WTC11 (cell line): ENCODE data around the gene BNC2.

Source experiments
- CTCF ChIP-seq: fragments of 200-600 bp; IDR thresholded peaks from 2 replicates; pipeline ENCODE4 v1.8.0; 2022; ENCODE audit warnings: antibody characterized with exemption
- ELF4 ChIP-seq: sonication (generic); formaldehyde crosslinking; IDR thresholded peaks from 2 replicates; pipeline ENCODE4 v1.8.1; 2022; ENCODE audit warnings: low read depth, mild to moderate bottlenecking, moderate library complexity, missing genetic modification reagents
- PRRX2 ChIP-seq: fragments of 250-450 bp; sonication (Bioruptor Pico); IDR thresholded peaks from 2 replicates; pipeline ENCODE4 v1.8.0; 2021; ENCODE audit warnings: mild to moderate bottlenecking
- TF ChIP-seq, protein P1 (sequence below): fragments of 250-450 bp; sonication (Bioruptor Pico); IDR thresholded peaks from 2 replicates; pipeline ENCODE4 v1.9.0; 2021; ENCODE audit warnings: mild to moderate bottlenecking

- TF ChIP-seq PRRX2 (CRISPR knock-in tag) (no peak), ELF4 (CRISPR knock-in tag) (no peak), CTCF (no peak)
- TF ChIP-seq, protein P1, sequence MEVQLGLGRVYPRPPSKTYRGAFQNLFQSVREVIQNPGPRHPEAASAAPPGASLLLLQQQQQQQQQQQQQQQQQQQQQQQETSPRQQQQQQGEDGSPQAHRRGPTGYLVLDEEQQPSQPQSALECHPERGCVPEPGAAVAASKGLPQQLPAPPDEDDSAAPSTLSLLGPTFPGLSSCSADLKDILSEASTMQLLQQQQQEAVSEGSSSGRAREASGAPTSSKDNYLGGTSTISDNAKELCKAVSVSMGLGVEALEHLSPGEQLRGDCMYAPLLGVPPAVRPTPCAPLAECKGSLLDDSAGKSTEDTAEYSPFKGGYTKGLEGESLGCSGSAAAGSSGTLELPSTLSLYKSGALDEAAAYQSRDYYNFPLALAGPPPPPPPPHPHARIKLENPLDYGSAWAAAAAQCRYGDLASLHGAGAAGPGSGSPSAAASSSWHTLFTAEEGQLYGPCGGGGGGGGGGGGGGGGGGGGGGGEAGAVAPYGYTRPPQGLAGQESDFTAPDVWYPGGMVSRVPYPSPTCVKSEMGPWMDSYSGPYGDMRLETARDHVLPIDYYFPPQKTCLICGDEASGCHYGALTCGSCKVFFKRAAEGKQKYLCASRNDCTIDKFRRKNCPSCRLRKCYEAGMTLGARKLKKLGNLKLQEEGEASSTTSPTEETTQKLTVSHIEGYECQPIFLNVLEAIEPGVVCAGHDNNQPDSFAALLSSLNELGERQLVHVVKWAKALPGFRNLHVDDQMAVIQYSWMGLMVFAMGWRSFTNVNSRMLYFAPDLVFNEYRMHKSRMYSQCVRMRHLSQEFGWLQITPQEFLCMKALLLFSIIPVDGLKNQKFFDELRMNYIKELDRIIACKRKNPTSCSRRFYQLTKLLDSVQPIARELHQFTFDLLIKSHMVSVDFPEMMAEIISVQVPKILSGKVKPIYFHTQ (CRISPR knock-in tag), result no peak
These were observed 5.6 kb downstream of the BNC2 start for GRCh38 chr9:16864649-16865434.
